NOMO-1 treated with DMSO at 0.1 percent for 48 hours (cell line): ENCODE data around the gene MRPL58.
A peak's percentile ranks its signal among the peaks of the same experiment; 100 is the strongest.

Experiments
- DNase-seq: peaks from one replicate; lab custom pipeline; 2025; ENCODE audit not compliant: unreplicated experiment; lab: John Stamatoyannopoulos, UW

Gene MRPL58

GRCh38 chr17:75046407-75047289 lies 34.2 kb downstream of the MRPL58 start, which contains the start of the genes ATP5PD and KCTD2:
Gene ATP5PD, minus strand, starts transcription at chr17:75046969. Its CDS starts 4,319 bp downstream, at chr17:75042650.
Gene KCTD2, plus strand, starts transcription at chr17:75047225. Its CDS starts 26 bp downstream, at chr17:75047251.
- DNase-seq, result peak; percentile 94

DNA sequence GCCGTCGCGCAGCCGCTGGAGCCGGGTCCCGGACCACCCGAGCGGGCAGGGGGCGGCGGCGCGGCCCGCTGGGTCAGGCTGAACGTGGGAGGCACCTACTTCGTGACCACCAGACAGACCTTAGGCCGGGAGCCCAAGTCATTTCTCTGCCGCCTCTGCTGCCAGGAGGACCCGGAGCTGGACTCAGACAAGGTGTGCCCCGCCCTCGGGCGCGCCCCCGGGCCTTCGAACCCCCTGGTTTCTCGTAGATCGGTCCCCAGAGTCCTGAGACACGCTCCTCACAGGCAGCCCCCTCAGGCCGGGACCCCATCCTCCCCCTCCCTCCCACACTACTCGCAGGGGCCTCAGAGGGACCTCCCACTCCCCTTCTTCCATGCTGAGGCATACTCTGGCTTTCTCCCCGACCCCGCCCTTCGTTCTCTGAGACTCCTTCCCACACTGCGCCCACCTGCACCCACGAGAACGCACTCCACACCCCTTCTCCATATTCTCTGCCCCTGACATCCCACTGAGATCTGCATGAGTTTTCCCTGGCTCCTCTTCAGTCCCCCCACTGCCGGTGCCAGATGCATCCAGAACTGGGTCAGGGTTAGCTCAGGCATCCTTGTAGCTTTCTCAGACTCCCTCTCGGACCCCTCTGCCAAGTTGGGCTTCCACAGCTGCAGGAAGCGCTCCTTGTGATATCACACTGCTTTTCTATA lies 35.1 kb downstream of the MRPL58 start:
- no peak for DNase-seq

DNA sequence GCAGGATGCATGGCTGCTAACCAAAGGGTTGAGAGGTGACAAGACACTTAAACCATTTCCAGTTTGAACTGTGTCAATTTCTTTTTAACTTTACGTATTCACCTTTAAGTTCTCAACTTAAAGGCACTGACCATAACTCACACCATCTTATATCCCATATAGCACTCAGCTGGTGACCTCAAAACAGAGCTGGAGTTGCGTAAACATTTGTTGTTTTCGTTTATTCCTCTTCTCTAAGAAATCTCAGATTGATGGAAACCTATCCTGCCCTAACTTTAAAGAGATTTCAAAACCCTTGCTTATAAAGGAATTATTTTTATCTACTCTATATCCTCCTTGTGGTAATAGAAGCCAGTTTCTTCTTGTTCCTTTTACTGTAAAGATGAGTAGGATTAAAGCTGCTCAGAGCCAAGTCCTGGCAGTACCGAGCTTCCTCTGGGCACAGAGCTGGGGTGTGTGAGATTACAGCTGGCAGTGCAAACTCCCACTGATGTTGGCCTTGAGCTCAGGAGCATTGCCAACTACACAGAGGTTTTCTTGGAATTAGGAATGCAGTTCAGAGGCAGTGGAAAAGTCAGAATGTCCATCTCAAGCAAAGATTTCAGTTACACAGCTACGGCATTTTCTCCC lies 35.9 kb downstream of the MRPL58 start:
- DNase-seq, result peak; percentile 8

DNA sequence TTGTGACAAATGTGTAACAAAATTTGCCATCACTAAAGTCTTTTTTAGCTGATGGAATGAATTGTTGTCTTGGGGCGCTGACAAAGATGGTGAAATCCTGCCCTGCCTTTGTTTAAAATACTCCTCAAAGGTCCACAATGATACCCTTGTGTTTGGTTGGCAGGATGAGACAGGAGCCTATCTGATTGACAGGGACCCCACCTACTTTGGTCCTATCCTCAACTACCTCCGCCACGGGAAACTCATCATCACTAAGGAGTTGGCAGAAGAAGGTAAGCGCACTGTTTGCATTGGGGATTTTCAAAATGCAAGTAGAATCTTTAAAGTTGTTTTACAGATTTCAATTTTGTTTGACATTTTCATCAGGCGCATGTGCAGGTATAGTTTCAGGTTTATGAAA lies 36.6 kb downstream of the MRPL58 start:
- DNase-seq, result no peak

- no peak for DNase-seq
Observed at GRCh38 chr17:75049706-75050105, 37.2 kb downstream of the MRPL58 start.

DNA sequence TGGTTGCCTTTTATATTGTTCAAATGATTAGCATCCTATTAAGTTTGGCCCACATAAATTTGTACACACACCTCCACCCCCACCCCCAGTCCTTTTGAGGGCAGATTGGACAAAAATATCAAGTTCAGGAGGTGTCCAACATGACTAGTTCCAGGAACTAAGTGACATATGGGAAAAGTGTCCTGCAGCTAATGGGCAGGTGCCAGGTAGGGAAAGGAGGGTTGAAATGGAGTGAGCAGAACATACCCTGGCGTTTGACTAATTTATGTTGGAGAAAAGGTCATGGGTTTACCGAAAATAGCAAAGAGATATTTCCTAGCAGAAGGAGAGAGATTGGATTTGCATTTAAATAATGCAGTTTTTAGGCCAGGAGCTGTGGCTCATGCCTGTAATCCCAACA lies 39.5 kb downstream of the MRPL58 start:
- DNase-seq, result no peak

GRCh38 chr17:75059369-75060345 lies 47.2 kb downstream of the MRPL58 start:
- DNase-seq, result peak; percentile 16

GRCh38 chr17:75060434-75061054 lies 48.1 kb downstream of the MRPL58 start:
- DNase-seq, result no peak

GRCh38 chr17:75061055-75061438 lies 48.6 kb downstream of the MRPL58 start:
- DNase-seq, result no peak

- no peak for DNase-seq
Observed at GRCh38 chr17:75061618-75062017, 49.1 kb downstream of the MRPL58 start.

- DNase-seq, result no peak
Observed at GRCh38 chr17:75063201-75063600, 50.7 kb downstream of the MRPL58 start.

GRCh38 chr17:75063626-75064025 lies 51.2 kb downstream of the MRPL58 start:
- DNase-seq, result no peak

- no peak for DNase-seq
Observed at GRCh38 chr17:75064040-75064439, 51.6 kb downstream of the MRPL58 start.

DNA sequence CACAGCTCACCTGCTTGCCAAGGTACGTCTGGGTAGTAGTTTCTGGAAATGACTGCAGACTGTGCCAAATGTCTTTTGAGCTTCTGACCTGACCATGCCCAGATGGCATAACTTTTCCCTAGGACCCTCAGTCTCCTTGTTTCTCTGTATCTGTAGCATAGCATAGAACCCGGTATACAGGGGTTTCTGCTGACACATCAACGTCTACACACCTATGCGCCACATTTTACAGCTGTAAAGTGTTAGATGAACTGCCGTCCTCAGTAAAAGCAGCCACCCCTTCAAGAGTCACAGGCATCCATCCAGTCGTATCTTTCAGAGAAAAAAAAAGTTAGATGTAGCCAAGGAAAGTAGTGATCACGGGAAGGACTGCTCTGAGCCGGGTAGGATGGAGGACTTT lies 52.0 kb downstream of the MRPL58 start:
- DNase-seq, result no peak

DNA sequence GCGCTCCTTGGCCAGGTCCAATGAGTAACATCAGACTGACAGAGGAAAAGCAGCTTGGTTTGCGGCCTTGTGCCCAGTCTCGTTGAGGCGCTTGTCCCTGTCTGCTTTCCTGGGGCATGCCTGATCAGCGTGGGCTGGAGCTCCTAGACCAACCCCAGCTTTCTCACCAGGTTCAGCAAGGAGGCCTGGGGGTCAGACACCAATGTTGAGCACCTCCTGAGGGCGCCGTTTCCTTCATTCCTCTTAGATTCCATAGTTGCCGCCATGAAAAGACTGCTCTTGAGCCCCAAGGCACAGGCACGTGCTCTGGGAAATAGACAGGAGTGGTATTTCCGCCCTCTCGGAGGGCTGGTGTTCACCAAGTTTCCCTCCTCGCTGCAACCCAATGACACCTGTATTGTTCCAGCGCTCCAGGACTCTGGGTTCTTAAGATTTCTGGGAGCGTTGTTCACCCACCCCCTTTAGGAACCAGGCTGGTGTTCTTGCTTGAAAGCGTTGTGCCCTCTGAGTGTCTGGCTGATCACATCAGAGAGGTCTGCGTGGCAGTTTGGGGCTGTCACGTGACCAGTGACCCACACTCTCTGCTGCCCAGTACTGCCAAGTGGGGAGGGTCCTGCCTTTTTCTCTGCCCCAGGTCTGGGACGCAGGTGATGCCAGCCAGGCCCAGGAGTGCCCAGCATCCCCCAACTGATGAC lies 52.5 kb downstream of the MRPL58 start:
- DNase-seq, result no peak

GRCh38 chr17:75065562-75066151 lies 53.2 kb downstream of the MRPL58 start:
- DNase-seq, result no peak

GRCh38 chr17:75067856-75068255 lies 55.4 kb downstream of the MRPL58 start:
- DNase-seq, result no peak

GRCh38 chr17:75068750-75069149 lies 56.3 kb downstream of the MRPL58 start:
- no peak for DNase-seq

DNA sequence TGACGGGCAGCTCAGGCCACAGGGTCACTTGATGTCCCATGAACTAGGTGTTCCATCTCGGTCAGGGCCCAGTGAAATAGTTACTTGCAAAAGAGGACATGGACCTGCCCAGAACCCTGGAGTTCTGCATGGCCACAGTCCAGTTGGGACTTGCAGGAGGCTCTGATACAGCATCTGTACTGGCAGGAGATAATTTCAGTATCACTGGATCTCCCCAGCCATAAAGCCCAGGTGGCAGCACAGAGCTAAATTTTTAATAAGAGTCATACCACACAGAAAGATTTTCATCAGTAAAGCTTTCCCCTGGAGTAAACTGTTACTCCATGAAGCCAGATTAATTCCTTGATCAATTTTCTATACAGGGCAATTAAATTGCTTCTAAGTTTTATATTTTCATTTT lies 57.3 kb downstream of the MRPL58 start:
- DNase-seq, result no peak
